GM10248 (cell line): ENCODE results near the gene PRIMA1.

Source experiments
- CTCF ChIA-PET: fragments of 300-600 bp; sonication (Branson Sonifier 250); formaldehyde crosslinking; extraction: SDS; loops from one replicate; lab custom pipeline; 2021; ENCODE audit warnings: antibody characterized with exemption; lab: Yijun Ruan, JAX
- POLR2A ChIA-PET: fragments of 350-650 bp; sonication (Branson Sonifier 250); formaldehyde crosslinking; extraction: SDS; loops from one replicate; lab custom pipeline; 2020; ENCODE audit warnings: antibody characterized with exemption; lab: Yijun Ruan, JAX
- DNase-seq: peaks from one replicate; pipeline ENCODE4 v3.0.0; 2012; ENCODE audit errors: extremely low spot score
- CTCF ChIP-seq: IDR thresholded peaks from 2 replicates; pipeline ENCODE4 v1.5.1; 2012; ENCODE audit warnings: mild to moderate bottlenecking, low read depth; ENCODE audit errors: extremely low read depth, missing control alignments, control extremely low read depth

Gene PRIMA1

GRCh38 chr14:93702946-93703345 lies 85.3 kb downstream of the PRIMA1 start:
- DNase-seq, result no peak
- ChIA-PET CTCF (no interaction called here), POLR2A (no interaction called here)

GRCh38 chr14:93701562-93701961 lies 86.7 kb downstream of the PRIMA1 start:
- ChIA-PET CTCF (no interaction called here), POLR2A (no interaction called here)
- TF ChIP-seq CTCF, result no peak
- DNase-seq, result no peak

More at GRCh38 chr14:93702946-93703345, 85.3 kb downstream of the PRIMA1 start:
- no peak for TF ChIP-seq CTCF

- no peak for TF ChIP-seq CTCF
- POLR2A ChIA-PET, result no interaction called here
- DNase-seq, result no peak
- CTCF ChIA-PET, result no interaction called here
Measured at GRCh38 chr14:93700928-93701327, 87.4 kb downstream of the PRIMA1 start.

- ChIA-PET CTCF (no interaction called here), POLR2A (no interaction called here)
- no peak for DNase-seq
- TF ChIP-seq CTCF, result no peak
Measured at GRCh38 chr14:93693914-93694313, 94.4 kb downstream of the PRIMA1 start.

DNA sequence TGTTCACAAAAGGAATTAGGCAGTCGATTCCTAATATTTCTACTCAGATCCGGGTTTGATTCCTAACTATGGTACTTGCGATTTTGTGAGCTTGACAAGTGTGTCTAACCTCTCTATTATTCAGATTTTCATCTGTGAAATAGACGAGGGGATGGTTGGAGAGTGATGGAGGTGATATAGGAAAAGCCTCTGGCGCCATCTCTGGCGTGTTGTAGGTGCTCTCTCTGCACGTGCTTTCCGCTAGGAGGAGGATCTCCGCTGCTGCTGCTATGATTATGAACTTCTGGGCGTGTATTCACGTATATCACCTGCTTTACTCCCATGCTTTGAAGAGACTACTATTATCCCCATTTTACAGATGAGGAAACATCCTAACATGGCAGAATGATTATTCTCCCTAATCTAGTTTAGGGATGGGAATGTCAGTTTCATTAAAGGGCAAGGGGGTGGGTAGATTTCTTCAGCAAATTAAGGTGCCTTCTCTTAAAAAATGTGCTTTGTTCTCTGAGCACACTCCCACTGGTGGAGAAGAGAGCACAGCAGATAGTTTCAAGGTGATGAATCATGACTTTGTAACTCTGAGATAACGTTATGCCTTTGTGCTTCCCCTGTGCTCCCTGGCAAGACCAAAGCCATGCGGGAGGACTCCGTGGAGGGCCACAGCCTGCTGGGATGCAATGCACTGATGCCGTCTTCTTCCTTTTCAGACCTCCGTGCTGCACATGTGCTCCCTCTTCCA lies 97.1 kb downstream of the PRIMA1 start:
- ChIA-PET CTCF (no interaction called here), POLR2A (no interaction called here)
- no peak for TF ChIP-seq CTCF
- DNase-seq, result no peak

GRCh38 chr14:93690146-93690545 lies 98.1 kb downstream of the PRIMA1 start:
- DNase-seq, result no peak
- no peak for TF ChIP-seq CTCF
- ChIA-PET POLR2A (no interaction called here), CTCF (no interaction called here)
